ENCODE measurements around the gene THOC6.

GRCh38 chr16:3070608-3071111 is 46.8 kb downstream of the THOC6 start:
- no peak for TF ChIP-seq CTCF (IDR thresholded peaks at IDR 0.05)
- TF ChIP-seq POLR2A (IDR thresholded peaks at IDR 0.05): peak in 1 of 3 donors; percentile 9

Data from body of pancreas (tissue), 4 donors.